ENCODE measurements around the gene ATP2B3.

Gene ATP2B3

DNA sequence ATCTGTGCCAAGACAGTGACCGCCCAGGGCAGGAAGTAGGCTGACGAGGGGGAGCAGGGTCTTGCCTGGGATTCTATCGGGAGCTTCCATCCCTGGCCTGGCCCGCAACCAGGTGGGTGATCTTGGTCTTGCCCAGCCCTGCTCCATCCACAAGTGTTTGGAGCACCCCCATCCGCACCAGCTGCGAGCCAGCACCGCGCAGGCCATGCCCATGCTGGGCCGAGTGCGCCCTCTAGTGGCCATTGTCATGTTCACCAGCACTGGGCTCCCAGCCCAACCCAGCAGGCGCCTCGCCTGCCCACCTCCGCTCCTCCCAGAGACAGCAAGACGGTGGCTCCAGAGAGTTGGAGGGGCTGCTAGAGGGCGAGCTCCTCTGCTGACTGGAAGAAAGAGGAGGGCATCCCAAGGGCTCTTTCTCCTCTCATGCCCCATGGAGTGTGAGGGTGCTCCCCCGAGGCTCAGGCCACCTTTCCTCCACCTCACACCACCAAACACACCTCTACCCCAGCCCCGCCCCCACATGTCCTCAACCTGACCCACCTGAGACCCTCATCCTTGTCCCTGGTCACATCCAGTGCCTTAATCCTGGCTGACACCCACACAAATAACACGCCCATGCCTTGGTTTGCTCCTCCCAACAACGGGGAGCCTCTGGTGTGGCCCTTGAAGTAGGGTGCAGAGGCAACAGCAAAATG, 9.8 kb upstream of the ATP2B3 start:
- peak; percentile 5 for DNase-seq (ENCODE audit: low read depth, low spot score)
- Histone ChIP-seq H3K36me3 (ENCODE audit: insufficient read depth, low read length) (no peaks in the 10 kb centered on the region), H3K9me3 (ENCODE audit: low read depth, low read length) (no peaks in the 10 kb centered on the region), H3K9ac (ENCODE audit: insufficient read length) (no peak overlapping the region), H3K27ac (no peak overlapping the region), H3K4me3 (no peak overlapping the region)
- TF ChIP-seq POLR2AphosphoS5 (IDR thresholded peaks at IDR 0.05; ENCODE audit: borderline replicate concordance, low read depth, low read length) (no peak), FOXP2 (optimal IDR thresholded peaks at IDR 0.05; ENCODE audit: control extremely low read depth, extremely low read length, insufficient read depth) (no peak), EZH2 (IDR thresholded peaks at IDR 0.05) (no peak)

DNA sequence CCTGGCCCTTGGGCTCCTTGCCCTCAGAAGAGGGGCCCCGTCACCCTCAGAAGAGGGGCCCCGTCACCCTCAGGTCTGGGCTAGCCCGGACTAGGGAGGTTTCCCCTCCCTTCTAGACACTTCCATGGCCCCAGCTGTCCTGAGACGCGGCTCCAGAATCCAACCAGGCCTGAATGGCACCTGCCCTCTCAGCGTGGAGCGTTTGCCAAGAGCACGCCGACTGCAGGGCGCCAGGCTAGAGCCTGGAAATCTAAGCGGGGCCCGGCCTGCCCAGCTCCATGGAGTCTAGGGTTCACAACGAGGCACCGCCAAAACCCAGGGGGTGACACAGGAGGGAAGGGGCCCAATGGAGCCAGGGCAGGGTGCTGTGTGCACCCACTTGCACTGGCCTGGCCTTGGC, 7.8 kb upstream of the ATP2B3 start:
- H3K9me3 ChIP-seq (ENCODE audit: low read depth, low read length), result no peaks in the 10 kb centered on the region
- H3K36me3 ChIP-seq (ENCODE audit: insufficient read depth, low read length), result no peaks in the 10 kb centered on the region
- H3K27ac ChIP-seq, result no peak overlapping the region
- no peak overlapping the region for H3K4me3 ChIP-seq
- H3K9ac ChIP-seq (ENCODE audit: insufficient read length), result no peak overlapping the region
- DNase-seq (ENCODE audit: low read depth, low spot score), result no peak
- no peak for TF ChIP-seq FOXP2 (optimal IDR thresholded peaks at IDR 0.05; ENCODE audit: control extremely low read depth, extremely low read length, insufficient read depth)
- no peak for TF ChIP-seq EZH2 (IDR thresholded peaks at IDR 0.05)
- no peak for TF ChIP-seq POLR2AphosphoS5 (IDR thresholded peaks at IDR 0.05; ENCODE audit: borderline replicate concordance, low read depth, low read length)

DNA sequence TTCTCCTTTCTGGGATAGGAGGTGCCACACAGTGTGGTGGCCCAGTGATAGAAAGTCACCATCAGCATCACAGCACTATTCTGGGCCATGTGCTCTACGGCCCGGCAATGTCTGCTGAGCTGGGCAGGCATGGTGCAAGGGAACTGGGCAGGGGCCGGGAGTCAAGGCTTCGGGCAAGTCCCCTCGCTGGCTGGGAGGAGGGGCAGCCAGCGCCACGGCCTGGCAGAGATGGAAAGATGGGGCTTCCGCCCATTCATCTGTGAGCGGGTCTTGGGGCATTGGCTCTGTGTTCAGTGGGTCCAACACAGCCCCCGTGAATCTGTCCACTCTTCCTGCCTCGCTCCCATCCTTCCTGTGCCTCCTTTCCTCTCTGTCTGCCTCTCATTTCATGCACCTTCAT, 7.1 kb upstream of the ATP2B3 start:
- H3K9ac ChIP-seq (ENCODE audit: insufficient read length), result no peak overlapping the region
- H3K9me3 ChIP-seq (ENCODE audit: low read depth, low read length), result no peaks in the 10 kb centered on the region
- no peak overlapping the region for H3K27ac ChIP-seq
- TF ChIP-seq EZH2 (IDR thresholded peaks at IDR 0.05) (no peak), POLR2AphosphoS5 (IDR thresholded peaks at IDR 0.05; ENCODE audit: borderline replicate concordance, low read depth, low read length) (no peak), FOXP2 (optimal IDR thresholded peaks at IDR 0.05; ENCODE audit: control extremely low read depth, extremely low read length, insufficient read depth) (no peak)
- no peak overlapping the region for H3K4me3 ChIP-seq
- H3K36me3 ChIP-seq (ENCODE audit: insufficient read depth, low read length), result no peaks in the 10 kb centered on the region
- DNase-seq (ENCODE audit: low read depth, low spot score), result no peak

DNA sequence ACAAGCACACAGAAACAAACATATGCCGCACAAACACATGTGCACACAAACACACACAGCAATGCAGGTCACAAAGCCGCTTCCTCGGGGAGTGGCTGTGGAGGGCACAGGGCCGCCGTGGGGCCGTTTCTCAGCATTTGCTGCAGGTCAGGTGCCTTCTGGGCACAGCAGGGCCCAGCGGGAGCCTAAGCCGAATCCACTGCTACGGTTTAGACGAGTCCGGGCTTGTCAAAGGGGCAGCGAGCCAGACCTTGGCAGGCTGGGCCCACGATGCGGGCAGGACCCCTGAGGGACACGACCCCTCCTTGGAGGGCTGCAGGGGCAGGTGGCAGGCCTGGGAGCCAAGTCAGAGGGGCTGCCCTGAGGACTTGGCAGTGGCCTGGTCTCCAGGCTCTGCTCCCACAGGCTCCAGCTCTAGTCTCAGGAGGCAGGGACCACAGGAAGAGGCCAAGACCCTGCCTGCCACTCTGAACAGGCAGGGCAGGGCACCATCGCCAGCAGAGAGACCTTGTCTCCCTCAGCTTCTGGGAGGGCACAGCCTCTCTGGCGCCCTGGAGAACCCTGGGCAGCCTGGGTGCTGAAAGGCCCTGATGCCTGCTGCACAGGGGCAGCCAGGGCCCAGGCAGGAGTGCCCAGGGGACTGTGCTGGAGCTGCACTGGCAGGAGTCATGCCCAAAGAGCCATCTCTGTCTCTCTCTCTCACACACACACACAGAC, 5.5 kb upstream of the ATP2B3 start:
- Histone ChIP-seq H3K4me3 (no peak overlapping the region), H3K36me3 (ENCODE audit: insufficient read depth, low read length) (no peaks in the 10 kb centered on the region), H3K9me3 (ENCODE audit: low read depth, low read length) (no peaks in the 10 kb centered on the region), H3K27ac (no peak overlapping the region), H3K9ac (ENCODE audit: insufficient read length) (no peak overlapping the region)
- DNase-seq (ENCODE audit: low read depth, low spot score), result no peak
- TF ChIP-seq FOXP2 (optimal IDR thresholded peaks at IDR 0.05; ENCODE audit: control extremely low read depth, extremely low read length, insufficient read depth) (no peak), POLR2AphosphoS5 (IDR thresholded peaks at IDR 0.05; ENCODE audit: borderline replicate concordance, low read depth, low read length) (no peak), EZH2 (IDR thresholded peaks at IDR 0.05) (no peak)

DNA sequence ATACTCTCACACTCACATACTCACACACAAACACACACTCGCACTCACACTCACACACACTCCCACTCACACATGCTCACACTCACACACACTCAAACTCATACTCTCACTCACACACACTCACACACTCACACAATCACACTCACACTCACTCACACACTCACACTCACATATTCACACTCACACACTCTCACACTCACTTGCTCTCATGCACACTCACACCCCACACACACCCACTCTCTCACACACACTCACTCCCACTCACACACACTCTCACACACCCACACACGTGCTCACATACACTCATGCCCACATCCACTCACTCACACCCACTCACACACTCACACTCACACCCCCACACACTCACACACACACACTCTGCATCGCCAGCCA, 4.9 kb upstream of the ATP2B3 start:
- Histone ChIP-seq H3K9ac (ENCODE audit: insufficient read length) (no peak overlapping the region), H3K36me3 (ENCODE audit: insufficient read depth, low read length) (no peaks in the 10 kb centered on the region), H3K9me3 (ENCODE audit: low read depth, low read length) (no peaks in the 10 kb centered on the region), H3K27ac (no peak overlapping the region), H3K4me3 (no peak overlapping the region)
- no peak for TF ChIP-seq EZH2 (IDR thresholded peaks at IDR 0.05)
- DNase-seq (ENCODE audit: low read depth, low spot score), result no peak

DNA sequence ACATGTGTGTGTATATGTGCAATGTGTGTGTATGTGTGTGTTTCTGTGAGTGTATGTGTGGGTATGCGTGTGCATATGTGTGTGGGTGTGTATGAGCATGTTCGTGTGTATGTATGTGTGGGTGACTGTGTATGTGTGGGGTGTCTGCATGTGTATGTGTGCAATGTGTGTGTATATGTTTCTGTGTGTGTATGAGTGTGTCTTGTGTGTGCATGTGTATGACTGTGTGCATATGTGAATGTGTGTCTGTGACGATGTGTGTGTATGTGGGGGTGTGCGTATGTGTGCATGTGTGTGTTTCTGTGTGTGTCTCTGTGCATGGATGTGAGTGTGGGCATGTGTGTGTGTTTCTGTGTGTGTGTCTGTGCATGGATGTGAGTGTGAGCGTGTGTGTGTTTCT, 4.2 kb upstream of the ATP2B3 start:
- no peak for TF ChIP-seq EZH2 (IDR thresholded peaks at IDR 0.05)
- no peak for TF ChIP-seq POLR2AphosphoS5 (IDR thresholded peaks at IDR 0.05; ENCODE audit: borderline replicate concordance, low read depth, low read length)
- TF ChIP-seq FOXP2 (optimal IDR thresholded peaks at IDR 0.05; ENCODE audit: control extremely low read depth, extremely low read length, insufficient read depth), result no peak

DNA sequence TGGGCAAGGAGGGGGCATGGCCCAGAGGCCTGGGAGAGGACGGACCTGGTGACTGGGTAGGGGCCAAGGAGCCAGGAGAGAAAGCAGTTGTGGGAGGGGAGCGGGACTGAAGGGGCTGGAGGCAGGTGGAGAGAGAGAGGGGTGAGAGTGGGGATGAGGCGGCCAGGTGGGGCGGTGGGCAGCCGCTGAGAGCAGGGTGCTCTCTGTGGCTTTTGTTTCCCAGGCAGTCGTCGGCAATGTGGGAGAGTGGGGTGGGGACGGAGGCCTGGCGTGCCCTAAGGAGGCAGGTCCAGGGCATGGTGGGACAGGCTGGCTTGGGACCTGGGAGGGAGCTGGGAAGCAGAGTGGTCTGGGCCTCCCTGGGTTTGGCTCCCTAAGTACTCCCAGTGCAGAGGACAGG, 3.2 kb upstream of the ATP2B3 start:
- Histone ChIP-seq H3K4me3 (no peak overlapping the region), H3K9me3 (ENCODE audit: low read depth, low read length) (no peaks in the 10 kb centered on the region), H3K27ac (no peak overlapping the region), H3K9ac (ENCODE audit: insufficient read length) (no peak overlapping the region), H3K36me3 (ENCODE audit: insufficient read depth, low read length) (no peaks in the 10 kb centered on the region)
- no peak for TF ChIP-seq POLR2AphosphoS5 (IDR thresholded peaks at IDR 0.05; ENCODE audit: borderline replicate concordance, low read depth, low read length)
- TF ChIP-seq EZH2 (IDR thresholded peaks at IDR 0.05), result no peak
- no peak for TF ChIP-seq FOXP2 (optimal IDR thresholded peaks at IDR 0.05; ENCODE audit: control extremely low read depth, extremely low read length, insufficient read depth)
- no peak for DNase-seq (ENCODE audit: low read depth, low spot score)

More for the DNA sequence above, 4.2 kb upstream of the ATP2B3 start:
- Histone ChIP-seq H3K4me3 (no peak overlapping the region), H3K27ac (no peak overlapping the region), H3K9ac (ENCODE audit: insufficient read length) (no peak overlapping the region), H3K36me3 (ENCODE audit: insufficient read depth, low read length) (no peaks in the 10 kb centered on the region), H3K9me3 (ENCODE audit: low read depth, low read length) (no peaks in the 10 kb centered on the region)
- no peak for DNase-seq (ENCODE audit: low read depth, low spot score)

DNA sequence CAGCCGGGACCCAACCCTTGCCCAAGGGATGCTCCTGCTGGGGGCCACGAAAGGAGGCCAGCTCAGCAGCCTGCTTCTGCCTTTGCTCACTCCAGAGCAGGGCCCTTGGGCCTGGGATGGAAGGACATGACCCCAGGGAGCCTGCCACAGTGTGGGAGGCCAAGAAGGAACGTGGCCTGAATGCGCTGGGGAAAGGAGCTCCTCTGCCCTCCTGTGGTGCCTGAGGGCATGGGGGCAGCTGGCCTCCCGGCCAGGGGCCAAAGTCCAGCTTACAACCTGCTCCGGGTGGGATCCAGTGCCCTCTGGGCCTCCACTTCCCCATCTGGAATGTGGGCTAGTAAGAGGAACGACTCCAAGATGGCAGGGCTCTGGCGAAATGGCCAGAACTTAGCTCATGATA, 2.0 kb upstream of the ATP2B3 start:
- no peak overlapping the region for H3K9ac ChIP-seq (ENCODE audit: insufficient read length)
- no peak overlapping the region for H3K27ac ChIP-seq
- DNase-seq (ENCODE audit: low read depth, low spot score), result no peak
- H3K9me3 ChIP-seq (ENCODE audit: low read depth, low read length), result no peaks in the 10 kb centered on the region
- no peaks in the 10 kb centered on the region for H3K36me3 ChIP-seq (ENCODE audit: insufficient read depth, low read length)
- no peak overlapping the region for H3K4me3 ChIP-seq
- TF ChIP-seq EZH2 (IDR thresholded peaks at IDR 0.05) (no peak), POLR2AphosphoS5 (IDR thresholded peaks at IDR 0.05; ENCODE audit: borderline replicate concordance, low read depth, low read length) (no peak), FOXP2 (optimal IDR thresholded peaks at IDR 0.05; ENCODE audit: control extremely low read depth, extremely low read length, insufficient read depth) (no peak)

All from SK-N-MC (cell line).